HG03439 (cell line): ENCODE results near the gene SIX1.

ENCODE experiments used
- ATAC-seq: cut with Tn5 transposase; IDR thresholded peaks from one replicate; pipeline ENCODE4 v1.9.1; 2021; ENCODE audit warnings: mild to moderate bottlenecking, moderate library complexity; ENCODE audit not compliant: unreplicated experiment

SIX1 gene

DNA sequence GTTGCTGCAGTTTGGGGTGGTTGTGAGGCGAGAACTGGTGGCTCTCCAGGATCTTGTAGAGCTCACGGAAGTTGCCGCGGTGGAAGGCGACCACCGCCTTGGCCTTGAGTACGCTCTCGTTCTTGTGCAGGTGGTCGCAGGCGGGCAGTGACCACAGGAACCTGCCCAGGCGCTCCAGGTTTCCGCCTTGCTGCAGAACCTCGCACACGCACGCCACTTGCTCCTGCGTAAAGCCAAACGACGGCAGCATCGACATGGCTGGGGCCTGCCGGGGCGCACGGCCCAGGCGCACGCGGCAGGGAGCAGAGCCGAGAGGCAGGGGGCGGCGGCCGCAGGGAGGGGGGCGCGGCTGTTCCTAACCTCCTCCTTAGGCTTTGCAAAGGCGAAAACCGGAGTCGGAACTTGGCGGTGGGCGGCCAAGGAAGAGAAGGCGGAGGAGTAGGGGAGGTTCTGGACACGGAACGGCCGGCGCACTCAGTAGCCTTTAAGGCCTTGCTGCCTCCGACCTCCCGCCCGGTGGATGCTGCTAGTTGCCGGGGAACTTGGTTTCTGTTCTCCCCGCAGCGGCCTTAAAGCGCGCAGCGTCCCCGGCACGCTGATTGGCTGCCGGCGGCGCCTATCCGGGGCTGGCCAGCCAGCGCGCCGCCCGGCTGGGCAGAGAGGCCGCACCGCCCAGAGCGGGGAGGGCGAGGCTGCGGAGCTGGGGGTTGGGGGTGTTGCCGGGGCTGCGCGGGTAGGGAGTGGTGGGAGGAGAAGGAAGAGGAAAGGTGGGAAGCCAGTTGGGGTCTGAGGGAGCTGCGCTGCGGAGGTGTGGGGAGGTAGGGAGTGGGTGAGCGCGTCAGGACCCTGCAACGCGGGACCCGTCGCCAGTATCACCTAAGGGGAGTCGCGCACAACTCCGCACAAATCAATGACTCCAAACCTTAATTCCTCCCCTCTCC, at the start of gene SIX1:
TSS of gene SIX1 (minus strand) at position 544 of the 941 bp plus-strand sequence. CDS start at position 256, 288 bp downstream.
- ATAC-seq = peak; percentile 64

DNA sequence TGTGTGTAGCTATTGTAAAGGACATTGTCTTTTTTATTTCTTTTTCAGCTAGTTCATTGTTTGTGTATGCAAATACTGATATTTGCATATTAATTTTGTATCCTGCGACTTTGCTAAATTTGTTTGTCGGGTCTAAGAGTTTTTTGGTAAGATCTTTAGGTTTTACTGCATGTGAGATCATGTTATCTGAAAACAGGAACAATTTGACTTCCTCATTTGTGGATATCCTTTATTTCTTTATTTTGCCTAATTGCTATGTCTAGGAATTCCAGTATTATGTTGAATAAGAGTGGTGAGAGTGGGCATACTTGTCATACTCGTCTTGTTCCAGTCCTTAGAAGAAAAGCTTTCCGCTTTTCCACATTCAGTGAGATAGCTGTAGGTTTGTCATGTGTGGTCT, 46.0 kb upstream of the SIX1 start:
- no peak for ATAC-seq

DNA sequence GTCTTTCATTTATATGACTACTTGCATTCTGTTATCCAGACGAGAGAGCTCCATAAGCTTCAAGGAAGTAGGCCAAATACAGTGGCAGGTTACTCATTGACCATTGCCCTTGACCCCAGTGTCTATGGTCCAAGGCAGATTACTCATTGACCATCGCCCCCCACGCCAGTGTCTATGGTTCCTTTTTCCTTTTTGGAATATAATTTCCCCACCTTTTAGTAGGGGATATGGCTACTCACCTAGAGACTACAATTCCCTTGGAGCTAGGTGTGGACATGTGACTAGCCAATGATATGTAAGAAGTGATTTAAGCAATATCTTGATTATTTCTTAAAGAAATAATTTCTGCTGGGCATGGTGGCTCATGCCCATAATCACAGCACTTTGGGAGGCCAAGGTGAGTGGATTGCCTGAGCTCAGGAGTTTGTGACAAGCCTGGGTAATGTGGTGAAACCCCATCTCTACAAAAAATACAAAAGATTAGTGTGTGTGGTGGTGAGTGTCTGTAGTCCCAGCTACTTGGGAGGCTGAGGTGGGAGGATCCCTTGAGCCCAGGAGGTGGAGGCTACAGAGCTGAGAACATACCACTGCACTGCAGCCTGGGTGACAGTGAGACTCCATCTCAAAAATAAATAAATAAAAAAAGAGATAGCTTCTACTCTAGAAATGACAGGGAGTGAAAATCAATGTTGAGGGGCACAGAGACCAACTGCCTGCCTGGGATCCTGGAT, 42.3 kb upstream of the SIX1 start:
- no peak for ATAC-seq

DNA sequence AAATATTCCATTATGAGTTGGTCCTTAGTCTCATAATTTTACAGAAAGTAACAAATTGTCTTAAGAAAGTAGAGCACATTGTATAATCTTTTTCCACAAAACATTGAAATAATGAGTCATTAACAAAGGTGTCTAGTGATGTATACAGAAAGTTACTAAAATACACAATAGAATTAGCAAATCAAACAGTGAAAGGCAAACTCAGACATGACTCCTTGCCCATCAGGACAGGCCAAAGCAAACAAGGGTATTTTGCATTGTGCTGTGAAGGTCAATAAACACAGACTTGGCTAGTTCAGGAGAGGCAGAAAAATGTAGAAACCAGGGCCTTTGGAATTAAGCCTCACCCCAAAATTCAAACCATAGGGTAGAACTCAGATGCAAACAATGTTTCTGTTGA, 37.6 kb upstream of the SIX1 start:
- no peak for ATAC-seq

DNA sequence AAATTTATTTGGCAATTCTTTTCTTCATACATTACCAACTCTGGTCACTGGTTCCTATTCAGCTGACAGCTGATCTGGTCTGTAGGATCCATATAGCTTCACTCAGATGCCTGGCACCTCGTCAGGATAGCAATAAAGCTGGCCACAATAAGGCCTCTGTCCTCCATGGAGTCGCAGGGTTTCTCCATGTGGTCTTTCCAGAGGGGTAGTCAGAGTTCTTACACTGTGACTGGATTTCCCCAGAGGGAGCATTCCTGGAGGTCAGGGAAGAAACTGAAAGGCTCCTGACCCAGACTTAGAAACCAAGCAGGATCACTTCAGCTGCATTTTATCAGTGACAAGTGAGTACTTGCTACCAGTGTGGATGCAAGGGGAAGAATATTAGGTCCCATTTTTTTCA, 34.9 kb upstream of the SIX1 start:
- ATAC-seq = no peak

DNA sequence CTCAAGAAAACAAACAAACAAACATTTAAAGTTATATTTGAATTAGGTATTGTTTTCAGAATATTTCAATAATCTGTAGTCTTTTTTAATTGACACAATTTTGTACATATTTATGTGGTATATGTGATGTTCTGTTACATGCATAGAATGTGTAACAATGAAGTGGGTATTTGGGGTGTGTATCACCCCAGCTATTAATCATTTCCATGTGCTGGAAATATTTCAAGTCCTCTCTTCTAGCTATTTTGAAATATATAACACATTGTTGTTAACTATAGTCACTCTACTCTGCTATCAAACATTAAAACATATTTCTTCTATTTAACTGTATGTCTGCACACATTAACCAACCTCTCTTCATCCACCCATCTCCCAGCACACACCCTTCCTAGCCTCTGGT, 32.0 kb upstream of the SIX1 start:
- no peak for ATAC-seq

DNA sequence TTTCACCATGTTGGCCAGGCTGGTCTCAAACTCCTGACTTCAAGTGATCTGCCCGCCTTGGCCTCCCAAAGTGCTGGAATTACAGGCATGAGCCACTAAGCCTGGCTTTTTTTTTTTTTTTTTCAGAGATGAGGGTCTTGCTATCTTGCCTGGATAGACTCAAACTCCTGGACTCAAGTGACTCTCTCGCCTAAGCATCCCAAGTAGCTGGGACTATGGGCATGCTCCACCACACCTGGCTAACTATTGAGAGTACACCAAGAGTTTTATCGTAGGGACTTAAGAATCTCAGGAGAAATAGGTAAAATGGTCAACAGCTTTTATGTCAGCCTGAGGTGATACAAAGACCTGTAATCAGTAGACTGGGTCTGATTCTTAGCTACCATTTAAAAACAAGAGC, 31.2 kb upstream of the SIX1 start:
- ATAC-seq = no peak

DNA sequence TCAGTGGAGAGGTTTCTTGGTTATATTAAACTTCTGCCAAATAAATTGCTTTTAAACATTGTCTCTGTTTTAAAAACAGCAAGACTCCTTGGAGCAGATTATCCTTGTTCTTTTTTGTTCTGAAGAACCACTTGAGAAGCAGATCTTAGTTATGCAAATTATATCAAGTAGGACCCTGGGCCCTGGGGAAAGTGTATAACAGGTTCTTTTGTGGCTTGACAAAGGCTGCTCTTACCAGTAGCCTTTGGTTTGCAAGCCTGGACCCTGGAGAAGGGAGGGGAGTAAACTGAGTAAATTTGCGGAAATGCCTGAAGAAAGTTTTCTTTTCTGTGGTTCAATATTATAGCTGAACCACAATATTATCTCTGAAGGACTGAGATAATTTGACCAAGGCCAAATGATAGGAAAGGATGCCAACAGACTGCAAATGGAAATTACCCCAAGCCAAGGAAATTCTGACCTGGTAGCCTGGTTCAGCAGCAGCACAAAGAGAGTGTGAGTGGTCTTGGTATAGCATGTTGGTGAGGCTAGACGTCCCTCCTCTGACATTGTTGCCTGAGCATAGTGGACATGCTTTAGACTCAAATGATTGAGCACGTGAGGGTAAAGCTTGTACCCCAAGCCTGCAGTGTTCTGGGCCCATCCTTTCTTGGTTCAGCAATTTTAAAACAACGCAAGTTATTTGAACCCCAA, 30.4 kb upstream of the SIX1 start:
- ATAC-seq = no peak

DNA sequence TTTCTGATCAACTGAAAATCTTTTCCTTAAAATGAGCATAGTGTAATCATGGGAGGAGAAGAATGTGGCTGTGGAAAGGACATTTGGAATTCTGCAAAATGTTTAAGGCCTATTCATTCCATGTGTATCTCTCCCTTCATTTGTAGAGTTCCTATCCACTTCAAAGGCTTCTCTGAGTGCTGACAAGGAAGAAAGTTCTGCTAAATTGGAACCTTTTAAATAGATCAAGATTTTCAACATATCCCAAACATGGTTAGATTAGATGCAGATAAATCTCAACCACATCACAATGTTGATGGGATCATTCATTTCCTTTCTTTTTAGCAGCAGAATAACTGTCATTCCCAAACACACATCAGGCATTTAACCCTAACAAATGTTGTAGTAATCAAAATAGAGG, 28.4 kb upstream of the SIX1 start:
- no peak for ATAC-seq

DNA sequence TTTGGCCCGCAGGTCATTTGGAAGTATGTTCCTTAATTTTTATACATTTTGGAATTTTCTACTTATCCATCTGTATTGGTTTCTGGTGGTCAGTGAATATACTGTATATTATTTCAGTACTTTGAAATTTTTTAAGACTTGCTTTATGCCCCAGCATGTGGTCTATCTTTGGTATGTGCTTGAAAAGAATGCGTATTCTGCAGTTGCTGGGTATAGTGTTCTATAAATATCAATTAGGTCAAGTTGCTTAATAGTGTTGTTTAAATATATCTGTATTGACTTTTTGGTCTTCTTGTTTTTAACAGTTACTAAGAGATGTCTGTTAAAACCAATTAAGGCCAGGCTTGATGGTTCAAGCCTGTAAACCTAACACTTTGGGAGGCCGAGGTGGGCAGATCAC, 21.7 kb upstream of the SIX1 start:
- ATAC-seq = no peak

DNA sequence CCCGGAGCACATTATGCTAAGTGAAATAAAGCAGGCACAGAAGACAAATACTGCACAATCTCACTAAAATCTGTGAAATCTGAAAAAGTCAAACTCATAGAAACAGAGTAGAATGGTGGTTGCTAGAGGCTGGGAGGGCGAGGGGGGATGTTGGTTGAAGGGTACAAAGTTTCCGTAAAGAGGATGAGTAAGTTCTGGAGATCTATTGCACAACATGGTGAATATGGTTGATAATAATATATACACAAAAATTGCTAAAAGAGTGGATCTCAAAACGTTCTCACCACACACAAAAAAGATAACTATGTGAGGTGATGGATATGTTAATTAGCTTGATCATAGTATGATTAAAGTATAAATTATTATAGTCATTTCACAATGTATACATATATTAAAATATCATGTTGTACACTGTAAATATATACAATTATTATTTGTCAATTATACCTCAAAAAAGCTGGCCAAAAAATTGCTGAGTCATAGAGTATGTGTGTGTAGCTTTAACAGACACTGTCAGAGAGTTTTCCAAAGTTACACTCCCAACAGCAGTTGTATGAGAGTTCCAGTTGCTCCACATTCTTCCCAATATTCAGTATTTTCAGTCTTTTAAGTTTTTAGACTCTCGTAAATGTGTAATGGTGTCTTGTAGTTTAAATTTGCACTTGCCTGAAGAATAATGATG, 19.3 kb upstream of the SIX1 start:
- no peak for ATAC-seq

DNA sequence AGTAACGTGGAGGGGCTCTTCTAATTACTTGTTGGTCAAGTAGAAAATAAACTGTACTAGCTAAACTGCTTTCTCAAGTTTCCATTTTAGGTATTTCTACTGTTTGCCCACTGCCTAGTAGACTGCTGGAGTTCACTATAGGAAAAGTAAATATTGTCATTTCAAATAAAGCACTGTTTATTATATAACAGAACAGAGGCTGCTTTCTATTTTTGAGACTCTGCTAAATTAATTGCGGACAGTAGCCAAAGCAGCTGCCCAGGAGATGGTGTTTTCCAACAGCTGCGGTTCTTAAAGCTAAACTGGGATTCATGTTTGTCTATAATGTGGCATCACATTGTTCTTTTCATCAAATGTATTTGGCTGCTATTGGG, 15.9 kb upstream of the SIX1 start:
- no peak for ATAC-seq

DNA sequence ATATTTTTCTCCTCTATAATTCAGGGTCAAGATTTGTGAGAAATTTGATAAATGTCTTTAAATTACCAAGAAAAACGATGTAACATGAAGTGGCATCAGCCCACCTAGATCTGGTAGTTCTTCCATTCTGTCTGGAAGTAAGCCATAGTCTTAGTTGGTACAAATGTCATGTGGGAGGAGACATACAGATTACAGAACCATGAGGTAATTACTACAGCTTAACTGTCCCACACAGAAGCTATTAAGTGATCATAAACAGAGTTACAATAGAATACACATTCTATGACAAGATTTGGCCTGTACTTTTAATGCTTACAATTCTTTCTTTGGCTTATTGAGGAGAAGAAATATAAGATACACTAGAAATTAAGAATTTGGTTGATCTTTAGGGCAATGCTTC, 13.7 kb upstream of the SIX1 start:
- no peak for ATAC-seq

DNA sequence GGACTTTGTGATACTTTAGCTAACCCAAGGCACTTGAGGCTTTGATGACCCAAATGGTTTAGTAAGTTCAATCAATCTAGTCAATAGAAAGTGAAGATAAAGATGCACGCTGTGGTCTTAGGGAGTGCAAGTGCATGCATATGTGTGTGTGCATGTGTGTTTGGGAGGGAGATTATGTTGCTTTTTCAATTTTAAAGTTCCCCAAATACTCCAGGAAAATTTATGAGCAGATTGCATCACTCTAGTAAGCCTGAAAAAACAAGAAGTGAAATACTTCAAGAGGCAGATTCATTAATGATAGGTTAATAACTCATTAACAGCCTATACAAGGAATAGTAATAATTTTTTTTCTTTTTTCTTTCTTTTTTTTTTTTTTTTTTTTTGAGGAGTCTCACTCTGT, 12.4 kb upstream of the SIX1 start:
- ATAC-seq = no peak

DNA sequence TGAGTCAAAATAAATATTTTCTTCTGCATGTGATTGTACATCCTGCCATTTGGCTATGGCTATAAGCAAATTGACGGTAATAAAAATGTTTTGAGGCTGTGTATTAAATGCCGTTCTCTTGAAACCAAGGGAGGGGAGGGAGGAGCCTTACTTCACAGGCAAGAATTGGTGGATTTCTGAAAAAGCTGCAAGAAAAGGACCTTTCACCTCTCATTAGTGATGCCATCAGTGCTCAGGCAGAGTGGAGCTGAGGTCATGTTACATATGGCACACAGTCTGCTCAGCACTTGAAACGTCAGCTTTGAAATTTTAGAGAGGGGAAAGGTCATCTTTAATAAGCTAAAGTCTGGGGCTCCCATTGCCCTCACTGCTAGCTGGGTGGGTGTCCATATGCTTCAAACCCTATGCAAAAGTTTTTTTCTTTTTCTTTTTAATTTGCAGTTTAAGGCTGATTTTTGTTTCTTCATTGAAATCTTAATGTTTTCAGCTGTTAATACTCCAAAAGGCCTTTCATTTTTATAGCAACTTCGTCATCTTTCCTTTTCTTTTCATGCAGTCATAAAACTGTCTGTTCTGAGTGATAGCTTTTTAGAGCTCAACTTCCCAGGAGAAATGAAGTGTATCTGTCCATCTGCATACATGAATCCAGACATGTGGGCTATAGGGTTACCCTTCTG, 9.8 kb upstream of the SIX1 start:
- ATAC-seq = no peak

DNA sequence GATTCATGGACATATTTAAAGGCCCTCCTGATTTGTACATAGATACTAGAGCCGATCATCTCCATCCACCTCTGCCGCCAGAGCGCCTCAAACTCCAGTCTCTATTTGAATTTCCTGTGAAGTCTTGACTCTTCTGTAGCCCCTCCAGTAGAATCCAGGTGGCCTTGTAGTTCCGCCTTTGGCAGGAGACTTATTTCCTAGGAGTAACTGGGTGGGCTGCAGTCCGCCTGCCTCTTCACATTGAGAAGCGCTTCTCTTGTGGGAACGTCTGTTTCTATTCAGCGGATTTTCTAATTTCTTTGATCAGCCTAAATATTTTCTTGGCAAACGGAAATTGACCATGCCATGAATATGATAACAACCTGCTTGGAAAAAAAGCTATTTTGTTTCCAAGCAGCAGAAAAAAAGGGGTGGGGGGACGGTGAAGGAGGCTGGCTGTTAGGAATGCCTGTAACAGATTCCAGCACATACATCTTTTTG, 9.0 kb upstream of the SIX1 start:
- ATAC-seq = no peak

DNA sequence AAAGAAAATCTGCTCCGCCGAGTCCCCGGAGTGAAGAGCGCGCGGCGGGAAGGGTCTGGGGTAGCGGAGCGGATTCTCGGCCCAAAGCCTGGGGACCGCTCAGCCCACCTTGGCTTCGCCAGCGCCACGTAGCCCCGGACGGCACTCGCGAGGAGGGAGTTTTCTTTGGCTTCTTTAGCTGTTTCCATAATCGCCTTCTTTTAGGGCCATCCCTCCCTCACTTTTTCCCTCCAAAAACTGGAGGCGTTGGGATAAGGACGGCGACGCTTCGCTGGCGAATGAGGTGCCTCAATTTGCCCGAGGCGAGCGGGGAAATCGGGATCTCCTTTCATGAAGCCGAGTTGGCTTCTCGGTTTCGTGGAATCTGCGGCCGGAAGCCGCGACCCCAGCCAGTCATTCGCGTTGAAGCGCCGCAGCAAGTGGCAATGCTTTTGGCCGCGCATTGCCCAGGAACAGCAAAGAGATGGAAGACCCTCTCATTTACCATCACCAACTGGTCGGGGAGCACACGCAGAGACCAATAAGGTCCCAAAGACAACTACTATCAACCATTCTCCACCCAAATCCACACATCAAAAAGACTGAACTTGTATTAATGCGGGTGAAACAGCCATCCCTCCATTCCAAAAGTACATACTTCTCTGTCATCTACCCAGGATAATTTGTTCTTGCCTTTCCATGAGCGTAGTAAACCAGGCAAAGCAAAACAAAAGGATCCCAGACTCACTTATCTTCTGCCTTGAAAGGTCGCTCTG, 8.4 kb upstream of the SIX1 start:
- ATAC-seq = no peak

DNA sequence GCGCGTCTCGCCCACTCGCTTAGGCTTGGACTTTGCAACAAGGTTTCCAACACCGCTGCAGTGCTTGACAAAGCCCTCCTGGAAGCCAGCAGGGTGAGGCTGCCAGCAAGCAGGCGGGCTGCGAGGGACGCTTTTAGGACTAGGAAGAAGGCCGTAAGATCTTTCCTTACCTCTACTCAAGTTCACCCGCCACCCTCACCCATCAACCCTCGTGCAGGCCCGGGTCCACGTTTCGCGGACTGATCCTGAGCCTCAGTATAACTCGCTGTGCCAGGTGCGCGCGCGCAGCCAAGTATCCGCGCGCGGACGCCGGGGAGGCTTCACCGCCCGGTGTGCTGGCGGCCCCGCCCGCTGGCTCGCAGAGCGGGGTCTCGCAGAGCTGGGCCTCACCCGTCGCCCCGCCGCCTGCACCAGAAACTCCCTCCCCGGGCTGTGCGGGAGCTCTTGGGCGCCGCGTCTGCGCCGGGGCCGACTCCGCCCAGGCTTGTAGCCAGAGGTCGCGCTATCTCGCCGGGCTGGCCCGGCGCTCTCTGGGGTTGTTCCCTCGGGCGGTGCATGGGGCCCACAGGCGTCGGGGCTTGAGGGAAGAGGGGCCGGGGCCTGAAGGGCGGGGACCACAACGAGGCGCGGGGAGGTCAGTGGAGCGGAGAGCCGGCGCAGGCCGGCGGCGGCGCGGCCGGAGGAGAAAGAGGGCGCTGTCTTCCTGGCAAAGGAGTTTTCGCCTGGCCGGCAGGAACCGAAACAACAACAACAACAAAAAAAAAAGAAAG, 7.6 kb upstream of the SIX1 start:
- peak; percentile 82 for ATAC-seq
